Measurements from ENCODE around the gene FASN.

The FASN gene

GRCh38 chr17:82029391-82029790 is 68.6 kb downstream of the FASN start:
- peak overlapping the region; percentile 97 for H3K27ac ChIP-seq

GRCh38 chr17:82028966-82029365 is 69.1 kb downstream of the FASN start:
- peak overlapping the region; percentile 97 for H3K27ac ChIP-seq
- no peak for TF ChIP-seq CTCF (IDR thresholded peaks at IDR 0.05)
- TF ChIP-seq ZFX (IDR thresholded peaks at IDR 0.05; ENCODE audit: borderline replicate concordance): no peak

More at GRCh38 chr17:82029391-82029790, 68.6 kb downstream of the FASN start:
- TF ChIP-seq ZFX (IDR thresholded peaks at IDR 0.05; ENCODE audit: borderline replicate concordance): no peak
- TF ChIP-seq CTCF (IDR thresholded peaks at IDR 0.05): no peak
